Fibroblast of lung (primary cell): ENCODE results near the gene L3MBTL2. TPM values are rescaled to one million over a fixed set of nuclear protein-coding genes. Genes with fewer than 3 reads are reported as not detected.

Experiments
- DNase-seq, 2 donors: peaks; one replicate each; pipeline versions ENCODE4 v3.0.0 to v3.0.0-alpha.2; 2010; ENCODE audit warnings: low read depth in 2 of 2
- H2AFZ ChIP-seq: 2 replicates; pipeline ENCODE4 v1.5.1; 2012; ENCODE audit warnings: low read length, control low read depth, inconsistent platforms
- H3K27ac ChIP-seq: 2 replicates; pipeline ENCODE4 v1.5.1; 2011; ENCODE audit warnings: low read length, control low read depth; ENCODE audit not compliant: insufficient read depth
- H3K27me3 ChIP-seq: 2 replicates; pipeline ENCODE4 v1.5.1; 2011; ENCODE audit warnings: mild to moderate bottlenecking, low read length; ENCODE audit not compliant: control insufficient read depth, insufficient read depth
- H3K36me3 ChIP-seq: 2 replicates; pipeline ENCODE4 v1.5.1; 2011; ENCODE audit warnings: low read length; ENCODE audit not compliant: control insufficient read depth, insufficient read depth
- H3K4me1 ChIP-seq: 2 replicates; pipeline ENCODE4 v1.5.1; 2011; ENCODE audit warnings: low read length; ENCODE audit not compliant: control insufficient read depth, insufficient read depth; ENCODE audit errors: extremely low read depth
- H3K4me2 ChIP-seq: 2 replicates; pipeline ENCODE4 v1.5.1; 2011; ENCODE audit warnings: low read length, control low read depth; ENCODE audit not compliant: insufficient read depth; ENCODE audit errors: extremely low read depth
- H3K4me3 ChIP-seq, 4 experiments: fragments of 200-600 bp in 1 of 4; sonication (generic) in 1 of 4; replicated peaks in 1 of 4; 2 replicates each; pipeline ENCODE4 v1.5.1; 2011 to 2016; ENCODE audit warnings: low read length in 4 of 4, low read depth in 3 of 4, mild to moderate bottlenecking in 3 of 4, control low read depth in 2 of 4, inconsistent platforms in 1 of 4, mixed read lengths in 1 of 4; ENCODE audit not compliant: insufficient read depth in 1 of 4; ENCODE audit errors: control extremely low read depth in 1 of 4
- H3K79me2 ChIP-seq: 2 replicates; pipeline ENCODE4 v1.5.1; 2012; ENCODE audit warnings: mild to moderate bottlenecking, low read length, inconsistent platforms; ENCODE audit not compliant: control insufficient read depth, insufficient read depth
- H3K9ac ChIP-seq: 2 replicates; pipeline ENCODE4 v1.5.1; 2011; ENCODE audit warnings: mild to moderate bottlenecking, low read length, control low read depth; ENCODE audit not compliant: insufficient read depth
- H3K9me3 ChIP-seq: 2 replicates; pipeline ENCODE4 v1.5.1; 2012; ENCODE audit warnings: low read depth, low read length; ENCODE audit not compliant: control insufficient read depth, insufficient read depth
- H4K20me1 ChIP-seq: 2 replicates; pipeline ENCODE4 v1.5.1; 2011; ENCODE audit warnings: low read length; ENCODE audit not compliant: control insufficient read depth, insufficient read depth; ENCODE audit errors: extremely low read depth
- EZH2 ChIP-seq: IDR thresholded peaks from 2 replicates; pipeline ENCODE4 v1.5.1; 2012; ENCODE audit warnings: low read length, control low read depth, mild to moderate bottlenecking; ENCODE audit errors: missing control alignments
- polyA plus RNA-seq, 2 donors: library from polyadenylated mRNA; depleted of rRNA in 1 of 2; stranded (reverse) in 1 of 2; unstranded in 1 of 2; fragments of >200 nt; gene quantifications; 2 replicates each; pipeline ENCODE4 v1.2.1, GENCODE V29; 2011 to 2012; ENCODE audit warnings: missing spikeins in 1 of 2
- total RNA-seq: library from RNA; depleted of rRNA; stranded (reverse); fragments of >200 nt; gene quantifications from 2 replicates; pipeline ENCODE4 v1.2.1, GENCODE V29; 2014
- TF ChIP-seq, protein P1 (sequence below), 2 donors: IDR thresholded peaks in 1 of 2; conservative IDR thresholded peaks in 1 of 2; 1 replicate in 1 of 2; 2 replicates in 1 of 2; pipeline ENCODE4 v1.5.1; 2011 to 2012; ENCODE audit warnings: low read length in 2 of 2, control low read depth in 1 of 2, inconsistent platforms in 1 of 2, low read depth in 1 of 2, mild to moderate bottlenecking in 1 of 2

The L3MBTL2 gene
- total and polyA plus RNA-seq, 2 donors (not counting 1 experiment from before 2014, with no cell fraction given) = 16.0 to 19.3 TPM

GRCh38 chr22:41191467-41191866 is 13.6 kb upstream of the L3MBTL2 start:
- H3K9ac ChIP-seq = no peak overlapping the region
- no peak for DNase-seq
- H3K79me2 ChIP-seq = no peaks in the 10 kb centered on the region
- H3K9me3 ChIP-seq = no peaks in the 10 kb centered on the region
- no peak overlapping the region for H3K4me2 ChIP-seq
- no peak overlapping the region for H2AFZ ChIP-seq
- no peak overlapping the region for H3K27ac ChIP-seq
- TF ChIP-seq EZH2 = no peak
- TF ChIP-seq, protein P1, sequence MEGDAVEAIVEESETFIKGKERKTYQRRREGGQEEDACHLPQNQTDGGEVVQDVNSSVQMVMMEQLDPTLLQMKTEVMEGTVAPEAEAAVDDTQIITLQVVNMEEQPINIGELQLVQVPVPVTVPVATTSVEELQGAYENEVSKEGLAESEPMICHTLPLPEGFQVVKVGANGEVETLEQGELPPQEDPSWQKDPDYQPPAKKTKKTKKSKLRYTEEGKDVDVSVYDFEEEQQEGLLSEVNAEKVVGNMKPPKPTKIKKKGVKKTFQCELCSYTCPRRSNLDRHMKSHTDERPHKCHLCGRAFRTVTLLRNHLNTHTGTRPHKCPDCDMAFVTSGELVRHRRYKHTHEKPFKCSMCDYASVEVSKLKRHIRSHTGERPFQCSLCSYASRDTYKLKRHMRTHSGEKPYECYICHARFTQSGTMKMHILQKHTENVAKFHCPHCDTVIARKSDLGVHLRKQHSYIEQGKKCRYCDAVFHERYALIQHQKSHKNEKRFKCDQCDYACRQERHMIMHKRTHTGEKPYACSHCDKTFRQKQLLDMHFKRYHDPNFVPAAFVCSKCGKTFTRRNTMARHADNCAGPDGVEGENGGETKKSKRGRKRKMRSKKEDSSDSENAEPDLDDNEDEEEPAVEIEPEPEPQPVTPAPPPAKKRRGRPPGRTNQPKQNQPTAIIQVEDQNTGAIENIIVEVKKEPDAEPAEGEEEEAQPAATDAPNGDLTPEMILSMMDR (conservative IDR thresholded peaks at IDR 0.05 in 1 of 2, IDR thresholded peaks at IDR 0.05 in 1 of 2; ENCODE audit: low read depth in 1 of 2, low read length in 2 of 2) = no peak
- H3K4me3 ChIP-seq = no peak overlapping the region
- no peaks in the 10 kb centered on the region for H3K36me3 ChIP-seq
- no peaks in the 10 kb centered on the region for H3K4me1 ChIP-seq
- H4K20me1 ChIP-seq = no peaks in the 10 kb centered on the region
- H3K27me3 ChIP-seq = no peaks in the 10 kb centered on the region

GRCh38 chr22:41193829-41194228 is 11.3 kb upstream of the L3MBTL2 start:
- H3K9me3 ChIP-seq = no peaks in the 10 kb centered on the region
- no peak overlapping the region for H3K27ac ChIP-seq
- no peak overlapping the region for H3K9ac ChIP-seq
- TF ChIP-seq, protein P1 (conservative IDR thresholded peaks at IDR 0.05 in 1 of 2, IDR thresholded peaks at IDR 0.05 in 1 of 2; ENCODE audit: low read depth in 1 of 2, low read length in 2 of 2) = no peak
- TF ChIP-seq EZH2 = no peak
- DNase-seq = no peak
- no peaks in the 10 kb centered on the region for H4K20me1 ChIP-seq
- no peaks in the 10 kb centered on the region for H3K36me3 ChIP-seq
- H3K4me1 ChIP-seq = peaks cover 2% of the 10 kb centered on the region
- no peak overlapping the region for H3K4me2 ChIP-seq
- no peak overlapping the region for H3K4me3 ChIP-seq
- H3K27me3 ChIP-seq = no peaks in the 10 kb centered on the region
- no peaks in the 10 kb centered on the region for H3K79me2 ChIP-seq
- H2AFZ ChIP-seq = no peak overlapping the region

GRCh38 chr22:41197038-41197972 is 7.8 kb upstream of the L3MBTL2 start:
- Histone ChIP-seq H3K4me3 (peak overlapping the region; percentile 58 to 78 (median 73)), H4K20me1 (no peaks in the 10 kb centered on the region), H3K4me2 (peak overlapping the region; percentile 90), H3K4me1 (peaks cover 2% of the 10 kb centered on the region), H3K79me2 (no peaks in the 10 kb centered on the region), H3K9ac (peak overlapping the region; percentile 53), H3K9me3 (no peaks in the 10 kb centered on the region), H2AFZ (peak overlapping the region; percentile 93), H3K27ac (peak overlapping the region; percentile 4), H3K27me3 (no peaks in the 10 kb centered on the region), H3K36me3 (no peaks in the 10 kb centered on the region)
- peak; percentile 32 to 46 for DNase-seq
- no peak for TF ChIP-seq EZH2
- TF ChIP-seq, protein P1 (conservative IDR thresholded peaks at IDR 0.05 in 1 of 2, IDR thresholded peaks at IDR 0.05 in 1 of 2; ENCODE audit: low read depth in 1 of 2, low read length in 2 of 2) = peak in 1 of 2 donors; percentile 15
